ENCODE results near the gene ODAM. TPM values are rescaled to one million over a fixed set of nuclear protein-coding genes. Genes with fewer than 3 reads are reported as not detected.

ODAM gene
- total and polyA plus RNA-seq, 2 of the 8 experiments (the other 6 are each of a cell fraction or from before 2014, with no cell fraction given) = 0.21 TPM; not detected in 1

GRCh38 chr4:70236125-70236524, 40.6 kb downstream of the ODAM start (continued):
- TF ChIP-seq FOSL1 (IDR thresholded peaks at IDR 0.05; ENCODE audit: insufficient read depth, low read depth, low read length) (no peak), CHD1 (IDR thresholded peaks at IDR 0.05; ENCODE audit: low read depth, low read length) (no peak)
